Breast epithelium (tissue), 3 donors: ENCODE results near the gene FRMD4A.

Source experiments
- CTCF ChIP-seq, 3 donors: fragments of 450-650 bp; IDR thresholded peaks; one replicate each; pipeline ENCODE4 v1.5.1; 2016 to 2017; ENCODE audit warnings: antibody characterized with exemption in 3 of 3, mild to moderate bottlenecking in 3 of 3, moderate library complexity in 3 of 3
- POLR2A ChIP-seq: fragments of 450-650 bp; IDR thresholded peaks from one replicate; pipeline ENCODE4 v1.6.1; 2016; ENCODE audit warnings: antibody characterized with exemption, mild to moderate bottlenecking, moderate library complexity

GRCh38 chr10:13921941-13922340 is 408.8 kb downstream of the FRMD4A start:
- TF ChIP-seq POLR2A (no peak), CTCF (IDR thresholded peaks at IDR 0.05) (no peak)
